ENCODE results near the gene DOCK11. TPM values are rescaled to one million over a fixed set of nuclear protein-coding genes. Genes with fewer than 3 reads are reported as not detected.

The DOCK11 gene
- total RNA-seq, 1 experiment from 2014 or later = 13.1 TPM

DNA sequence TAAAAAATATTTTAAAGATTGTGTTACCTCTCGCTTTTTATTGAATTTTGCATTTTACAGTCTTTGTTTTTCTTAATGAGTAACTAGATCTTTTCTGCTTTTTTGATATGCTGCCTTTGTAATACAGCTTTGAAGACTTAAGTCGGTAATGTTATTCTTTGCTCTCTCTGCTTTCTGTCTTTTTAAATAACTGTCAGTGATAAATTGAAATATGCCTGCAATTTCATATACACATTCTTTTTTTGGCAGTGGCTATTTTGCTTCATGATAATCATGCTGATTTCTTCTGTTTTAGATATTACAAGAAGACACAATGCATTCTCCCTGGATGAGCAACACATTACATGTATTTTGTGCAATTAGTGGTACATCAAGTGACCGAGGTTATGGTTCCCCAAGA, 189.8 kb downstream of the DOCK11 start (continued):
- TF ChIP-seq, protein P1, sequence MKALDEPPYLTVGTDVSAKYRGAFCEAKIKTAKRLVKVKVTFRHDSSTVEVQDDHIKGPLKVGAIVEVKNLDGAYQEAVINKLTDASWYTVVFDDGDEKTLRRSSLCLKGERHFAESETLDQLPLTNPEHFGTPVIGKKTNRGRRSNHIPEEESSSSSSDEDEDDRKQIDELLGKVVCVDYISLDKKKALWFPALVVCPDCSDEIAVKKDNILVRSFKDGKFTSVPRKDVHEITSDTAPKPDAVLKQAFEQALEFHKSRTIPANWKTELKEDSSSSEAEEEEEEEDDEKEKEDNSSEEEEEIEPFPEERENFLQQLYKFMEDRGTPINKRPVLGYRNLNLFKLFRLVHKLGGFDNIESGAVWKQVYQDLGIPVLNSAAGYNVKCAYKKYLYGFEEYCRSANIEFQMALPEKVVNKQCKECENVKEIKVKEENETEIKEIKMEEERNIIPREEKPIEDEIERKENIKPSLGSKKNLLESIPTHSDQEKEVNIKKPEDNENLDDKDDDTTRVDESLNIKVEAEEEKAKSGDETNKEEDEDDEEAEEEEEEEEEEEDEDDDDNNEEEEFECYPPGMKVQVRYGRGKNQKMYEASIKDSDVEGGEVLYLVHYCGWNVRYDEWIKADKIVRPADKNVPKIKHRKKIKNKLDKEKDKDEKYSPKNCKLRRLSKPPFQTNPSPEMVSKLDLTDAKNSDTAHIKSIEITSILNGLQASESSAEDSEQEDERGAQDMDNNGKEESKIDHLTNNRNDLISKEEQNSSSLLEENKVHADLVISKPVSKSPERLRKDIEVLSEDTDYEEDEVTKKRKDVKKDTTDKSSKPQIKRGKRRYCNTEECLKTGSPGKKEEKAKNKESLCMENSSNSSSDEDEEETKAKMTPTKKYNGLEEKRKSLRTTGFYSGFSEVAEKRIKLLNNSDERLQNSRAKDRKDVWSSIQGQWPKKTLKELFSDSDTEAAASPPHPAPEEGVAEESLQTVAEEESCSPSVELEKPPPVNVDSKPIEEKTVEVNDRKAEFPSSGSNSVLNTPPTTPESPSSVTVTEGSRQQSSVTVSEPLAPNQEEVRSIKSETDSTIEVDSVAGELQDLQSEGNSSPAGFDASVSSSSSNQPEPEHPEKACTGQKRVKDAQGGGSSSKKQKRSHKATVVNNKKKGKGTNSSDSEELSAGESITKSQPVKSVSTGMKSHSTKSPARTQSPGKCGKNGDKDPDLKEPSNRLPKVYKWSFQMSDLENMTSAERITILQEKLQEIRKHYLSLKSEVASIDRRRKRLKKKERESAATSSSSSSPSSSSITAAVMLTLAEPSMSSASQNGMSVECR (CRISPR knock-in tag; IDR thresholded peaks at IDR 0.05; ENCODE audit: borderline replicate concordance) = no peak
- TF ChIP-seq, protein P2, sequence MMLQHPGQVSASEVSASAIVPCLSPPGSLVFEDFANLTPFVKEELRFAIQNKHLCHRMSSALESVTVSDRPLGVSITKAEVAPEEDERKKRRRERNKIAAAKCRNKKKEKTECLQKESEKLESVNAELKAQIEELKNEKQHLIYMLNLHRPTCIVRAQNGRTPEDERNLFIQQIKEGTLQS (CRISPR knock-in tag; conservative IDR thresholded peaks at IDR 0.05) = no peak
- TF ChIP-seq, protein P3, sequence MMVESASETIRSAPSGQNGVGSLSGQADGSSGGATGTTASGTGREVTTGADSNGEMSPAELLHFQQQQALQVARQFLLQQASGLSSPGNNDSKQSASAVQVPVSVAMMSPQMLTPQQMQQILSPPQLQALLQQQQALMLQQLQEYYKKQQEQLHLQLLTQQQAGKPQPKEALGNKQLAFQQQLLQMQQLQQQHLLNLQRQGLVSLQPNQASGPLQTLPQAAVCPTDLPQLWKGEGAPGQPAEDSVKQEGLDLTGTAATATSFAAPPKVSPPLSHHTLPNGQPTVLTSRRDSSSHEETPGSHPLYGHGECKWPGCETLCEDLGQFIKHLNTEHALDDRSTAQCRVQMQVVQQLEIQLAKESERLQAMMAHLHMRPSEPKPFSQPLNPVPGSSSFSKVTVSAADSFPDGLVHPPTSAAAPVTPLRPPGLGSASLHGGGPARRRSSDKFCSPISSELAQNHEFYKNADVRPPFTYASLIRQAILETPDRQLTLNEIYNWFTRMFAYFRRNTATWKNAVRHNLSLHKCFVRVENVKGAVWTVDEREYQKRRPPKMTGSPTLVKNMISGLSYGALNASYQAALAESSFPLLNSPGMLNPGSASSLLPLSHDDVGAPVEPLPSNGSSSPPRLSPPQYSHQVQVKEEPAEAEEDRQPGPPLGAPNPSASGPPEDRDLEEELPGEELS (CRISPR knock-in tag; IDR thresholded peaks at IDR 0.05) = no peak
- TF ChIP-seq, protein P4, sequence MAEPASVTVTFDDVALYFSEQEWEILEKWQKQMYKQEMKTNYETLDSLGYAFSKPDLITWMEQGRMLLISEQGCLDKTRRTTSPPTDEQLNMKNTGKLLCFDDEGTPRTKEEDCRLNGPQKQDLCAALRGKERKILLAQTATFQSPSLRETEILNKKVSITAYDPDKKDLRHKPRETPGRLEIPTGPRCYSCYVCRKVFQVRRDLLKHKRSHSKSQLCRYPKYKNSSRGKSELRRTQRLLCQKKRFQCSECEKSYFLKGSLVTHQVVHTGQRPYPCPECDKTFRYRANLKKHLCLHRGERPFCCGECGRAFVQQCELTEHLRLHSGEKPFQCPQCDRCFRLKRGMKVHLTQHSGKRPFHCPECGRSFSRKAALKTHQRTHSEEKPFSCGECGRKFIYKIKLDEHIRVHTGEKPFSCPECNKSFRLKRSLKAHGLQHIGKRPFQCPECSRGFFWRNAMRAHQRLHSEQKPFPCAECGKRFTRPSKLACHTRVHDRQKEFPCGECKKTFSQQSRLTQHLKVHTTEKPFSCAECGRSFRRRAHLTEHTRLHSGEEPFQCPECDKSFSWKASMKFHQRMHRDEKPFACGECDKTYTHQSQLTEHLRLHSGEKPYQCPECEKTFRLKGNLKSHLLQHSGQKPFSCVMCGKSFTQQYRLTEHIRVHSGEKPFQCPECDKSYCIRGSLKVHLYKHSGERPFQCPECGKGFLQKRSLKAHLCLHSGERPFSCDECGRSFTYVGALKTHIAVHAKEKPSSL (CRISPR knock-in tag; conservative IDR thresholded peaks at IDR 0.05) = no peak
- TF ChIP-seq, protein P5, sequence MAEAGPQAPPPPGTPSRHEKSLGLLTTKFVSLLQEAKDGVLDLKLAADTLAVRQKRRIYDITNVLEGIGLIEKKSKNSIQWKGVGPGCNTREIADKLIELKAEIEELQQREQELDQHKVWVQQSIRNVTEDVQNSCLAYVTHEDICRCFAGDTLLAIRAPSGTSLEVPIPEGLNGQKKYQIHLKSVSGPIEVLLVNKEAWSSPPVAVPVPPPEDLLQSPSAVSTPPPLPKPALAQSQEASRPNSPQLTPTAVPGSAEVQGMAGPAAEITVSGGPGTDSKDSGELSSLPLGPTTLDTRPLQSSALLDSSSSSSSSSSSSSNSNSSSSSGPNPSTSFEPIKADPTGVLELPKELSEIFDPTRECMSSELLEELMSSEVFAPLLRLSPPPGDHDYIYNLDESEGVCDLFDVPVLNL (CRISPR knock-in tag; IDR thresholded peaks at IDR 0.05; ENCODE audit: borderline replicate concordance, low read depth) = no peak

DNA sequence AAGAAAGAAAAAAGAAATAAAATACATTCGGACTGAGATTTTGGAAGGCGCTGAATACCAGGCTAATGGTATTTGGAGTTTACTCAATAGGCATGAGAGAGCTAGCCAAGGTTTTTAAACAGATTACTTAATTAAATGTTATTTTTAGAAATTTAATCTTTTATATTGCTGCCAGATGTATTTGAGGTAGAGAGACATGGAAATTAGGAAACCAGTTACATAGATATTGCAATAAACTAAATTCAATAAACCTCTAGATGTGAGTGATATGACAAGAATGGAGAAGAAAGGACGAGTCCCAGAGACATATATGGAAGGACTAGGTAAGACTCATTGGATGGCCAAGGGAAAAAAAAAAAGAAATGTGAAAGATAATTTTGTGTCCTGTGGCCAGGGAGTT, 193.3 kb downstream of the DOCK11 start:
- no peak overlapping the region for H3K27ac Mint-ChIP-seq
- no peaks in the 10 kb centered on the region for H3K27me3 Mint-ChIP-seq (ENCODE audit: low read depth)
- no peaks in the 10 kb centered on the region for H3K36me3 Mint-ChIP-seq
- H3K4me3 Mint-ChIP-seq = no peak overlapping the region
- no peak for TF ChIP-seq ZNF423 (CRISPR knock-in tag; IDR thresholded peaks at IDR 0.05)
- no peak for TF ChIP-seq RELA (CRISPR knock-in tag; IDR thresholded peaks at IDR 0.05; ENCODE audit: borderline replicate concordance)
- no peak for TF ChIP-seq ZNF317 (CRISPR knock-in tag; IDR thresholded peaks at IDR 0.05; ENCODE audit: borderline replicate concordance, low read depth)
- TF ChIP-seq, protein P3 (CRISPR knock-in tag; IDR thresholded peaks at IDR 0.05) = no peak
- TF ChIP-seq, protein P6, sequence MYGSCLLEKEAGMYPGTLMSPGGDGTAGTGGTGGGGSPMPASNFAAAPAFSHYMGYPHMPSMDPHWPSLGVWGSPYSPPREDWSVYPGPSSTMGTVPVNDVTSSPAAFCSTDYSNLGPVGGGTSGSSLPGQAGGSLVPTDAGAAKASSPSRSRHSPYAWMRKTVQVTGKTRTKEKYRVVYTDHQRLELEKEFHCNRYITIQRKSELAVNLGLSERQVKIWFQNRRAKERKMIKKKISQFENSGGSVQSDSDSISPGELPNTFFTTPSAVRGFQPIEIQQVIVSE (CRISPR knock-in tag; IDR thresholded peaks at IDR 0.05; ENCODE audit: borderline replicate concordance) = no peak
- no peak for TF ChIP-seq GRHL2 (CRISPR knock-in tag; IDR thresholded peaks at IDR 0.05; ENCODE audit: insufficient replicate concordance, severe bottlenecking)
- TF ChIP-seq, protein P7, sequence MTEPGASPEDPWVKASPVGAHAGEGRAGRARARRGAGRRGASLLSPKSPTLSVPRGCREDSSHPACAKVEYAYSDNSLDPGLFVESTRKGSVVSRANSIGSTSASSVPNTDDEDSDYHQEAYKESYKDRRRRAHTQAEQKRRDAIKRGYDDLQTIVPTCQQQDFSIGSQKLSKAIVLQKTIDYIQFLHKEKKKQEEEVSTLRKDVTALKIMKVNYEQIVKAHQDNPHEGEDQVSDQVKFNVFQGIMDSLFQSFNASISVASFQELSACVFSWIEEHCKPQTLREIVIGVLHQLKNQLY (CRISPR knock-in tag; IDR thresholded peaks at IDR 0.05) = no peak
- POLR2A ChIA-PET = no interaction called here
- no peak for ATAC-seq
- CTCF ChIA-PET = no interaction called here
- DNase-seq (ENCODE audit: low spot score) = no peak
- H3K4me1 Mint-ChIP-seq = no peaks in the 10 kb centered on the region
- no peaks in the 10 kb centered on the region for H3K9me3 Mint-ChIP-seq
